B cell (primary cell): ENCODE data around the gene PIM2.

Experiments
- EZH2 ChIP-seq: IDR thresholded peaks from 2 replicates; pipeline ENCODE4 v1.6.1; 2012; ENCODE audit warnings: borderline replicate concordance, low read depth, mild to moderate bottlenecking, moderate library complexity, low read length; ENCODE audit not compliant: insufficient read depth, poor library complexity, severe bottlenecking
- TF ChIP-seq, protein P1 (sequence below): fragments of 200-600 bp; IDR thresholded peaks from one replicate; pipeline ENCODE4 v1.8.0; 2022; ENCODE audit warnings: antibody characterized with exemption, mild to moderate bottlenecking

DNA sequence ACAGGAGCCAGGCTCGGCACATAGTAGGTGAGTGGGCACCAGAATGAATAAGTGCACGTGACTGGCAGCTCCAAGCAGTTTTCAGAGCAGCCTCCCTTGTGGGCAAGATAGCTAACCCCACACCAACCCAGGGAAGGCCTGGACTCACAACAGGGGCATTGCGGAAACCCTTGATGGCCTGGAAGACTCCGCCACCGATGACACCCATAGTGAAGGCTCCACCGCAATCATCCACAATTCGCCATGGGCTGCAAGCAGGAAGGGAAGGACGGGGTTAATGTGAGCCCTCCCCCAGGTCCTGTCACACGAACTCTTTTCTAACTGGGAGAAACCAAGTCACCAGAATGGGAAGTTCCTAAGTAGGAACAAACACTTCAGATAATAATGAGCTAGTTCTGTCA, 22.2 kb downstream of the PIM2 start:
- TF ChIP-seq, protein P1, sequence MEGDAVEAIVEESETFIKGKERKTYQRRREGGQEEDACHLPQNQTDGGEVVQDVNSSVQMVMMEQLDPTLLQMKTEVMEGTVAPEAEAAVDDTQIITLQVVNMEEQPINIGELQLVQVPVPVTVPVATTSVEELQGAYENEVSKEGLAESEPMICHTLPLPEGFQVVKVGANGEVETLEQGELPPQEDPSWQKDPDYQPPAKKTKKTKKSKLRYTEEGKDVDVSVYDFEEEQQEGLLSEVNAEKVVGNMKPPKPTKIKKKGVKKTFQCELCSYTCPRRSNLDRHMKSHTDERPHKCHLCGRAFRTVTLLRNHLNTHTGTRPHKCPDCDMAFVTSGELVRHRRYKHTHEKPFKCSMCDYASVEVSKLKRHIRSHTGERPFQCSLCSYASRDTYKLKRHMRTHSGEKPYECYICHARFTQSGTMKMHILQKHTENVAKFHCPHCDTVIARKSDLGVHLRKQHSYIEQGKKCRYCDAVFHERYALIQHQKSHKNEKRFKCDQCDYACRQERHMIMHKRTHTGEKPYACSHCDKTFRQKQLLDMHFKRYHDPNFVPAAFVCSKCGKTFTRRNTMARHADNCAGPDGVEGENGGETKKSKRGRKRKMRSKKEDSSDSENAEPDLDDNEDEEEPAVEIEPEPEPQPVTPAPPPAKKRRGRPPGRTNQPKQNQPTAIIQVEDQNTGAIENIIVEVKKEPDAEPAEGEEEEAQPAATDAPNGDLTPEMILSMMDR: no peak
- no peak for TF ChIP-seq EZH2
